ENCODE measurements around the gene ROR1. TPM values are rescaled to one million over a fixed set of nuclear protein-coding genes. Genes with fewer than 3 reads are reported as not detected.
"Not testable (repeated sequence)": the region's sequence is repeated elsewhere in the genome, so short reads cannot be mapped to it uniquely, and the experiment has no call there.

ROR1 gene
- total and polyA plus RNA-seq, 2 donors (not counting 1 experiment from before 2014, with no cell fraction given): 14.5 to 16.5 TPM

GRCh38 chr1:63824451-63824850 is 50.6 kb downstream of the ROR1 start:
- Histone ChIP-seq H3K4me2 (ENCODE audit: extremely low read depth, insufficient read depth, low read length) (no peak overlapping the region), H3K79me2 (ENCODE audit: control insufficient read depth, insufficient read depth, low read length) (no peaks in the 10 kb centered on the region)
- DNase-seq (ENCODE audit: low read depth in 2 of 2): no peak

DNA sequence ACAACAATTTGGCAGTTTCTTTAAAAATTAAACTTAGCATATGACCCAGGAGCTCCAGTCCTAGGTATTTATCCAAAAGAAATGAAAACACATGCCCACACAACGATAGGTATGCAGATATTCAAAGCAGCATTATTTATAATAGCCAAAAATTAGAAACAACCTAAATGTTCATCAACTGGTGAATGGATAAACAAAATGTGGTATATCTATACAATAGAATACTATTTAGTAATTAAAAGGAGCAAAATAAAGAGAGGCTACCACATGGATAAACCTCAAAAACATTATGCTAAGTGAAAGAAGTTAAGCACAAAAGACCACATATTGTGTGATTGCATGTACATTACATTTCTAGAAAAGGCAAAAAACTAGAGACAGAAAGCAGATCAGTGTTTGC is 51.3 kb downstream of the ROR1 start:
- TF ChIP-seq, protein P1, sequence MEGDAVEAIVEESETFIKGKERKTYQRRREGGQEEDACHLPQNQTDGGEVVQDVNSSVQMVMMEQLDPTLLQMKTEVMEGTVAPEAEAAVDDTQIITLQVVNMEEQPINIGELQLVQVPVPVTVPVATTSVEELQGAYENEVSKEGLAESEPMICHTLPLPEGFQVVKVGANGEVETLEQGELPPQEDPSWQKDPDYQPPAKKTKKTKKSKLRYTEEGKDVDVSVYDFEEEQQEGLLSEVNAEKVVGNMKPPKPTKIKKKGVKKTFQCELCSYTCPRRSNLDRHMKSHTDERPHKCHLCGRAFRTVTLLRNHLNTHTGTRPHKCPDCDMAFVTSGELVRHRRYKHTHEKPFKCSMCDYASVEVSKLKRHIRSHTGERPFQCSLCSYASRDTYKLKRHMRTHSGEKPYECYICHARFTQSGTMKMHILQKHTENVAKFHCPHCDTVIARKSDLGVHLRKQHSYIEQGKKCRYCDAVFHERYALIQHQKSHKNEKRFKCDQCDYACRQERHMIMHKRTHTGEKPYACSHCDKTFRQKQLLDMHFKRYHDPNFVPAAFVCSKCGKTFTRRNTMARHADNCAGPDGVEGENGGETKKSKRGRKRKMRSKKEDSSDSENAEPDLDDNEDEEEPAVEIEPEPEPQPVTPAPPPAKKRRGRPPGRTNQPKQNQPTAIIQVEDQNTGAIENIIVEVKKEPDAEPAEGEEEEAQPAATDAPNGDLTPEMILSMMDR (conservative IDR thresholded peaks at IDR 0.05 in 1 of 2, IDR thresholded peaks at IDR 0.05 in 1 of 2; ENCODE audit: low read depth in 1 of 2, low read length in 2 of 2): no peak
- no peak for TF ChIP-seq EZH2 (IDR thresholded peaks at IDR 0.05; ENCODE audit: low read length, missing control alignments)
- no peak overlapping the region for H3K27ac ChIP-seq (ENCODE audit: insufficient read depth, low read length)
- no peak overlapping the region for H3K4me2 ChIP-seq (ENCODE audit: extremely low read depth, insufficient read depth, low read length)
- H3K4me3 ChIP-seq (replicated peaks in 1 of 4; ENCODE audit: control extremely low read depth in 1 of 4, insufficient read depth in 1 of 4, low read depth in 3 of 4, low read length in 4 of 4): no peak overlapping the region
- peaks cover 6% of the 10 kb centered on the region for H3K4me1 ChIP-seq (ENCODE audit: control insufficient read depth, extremely low read depth, insufficient read depth, low read length)
- H3K36me3 ChIP-seq (ENCODE audit: control insufficient read depth, insufficient read depth, low read length): no peaks in the 10 kb centered on the region
- no peaks in the 10 kb centered on the region for H3K27me3 ChIP-seq (ENCODE audit: control insufficient read depth, insufficient read depth, low read length)
- no peak overlapping the region for H3K9ac ChIP-seq (ENCODE audit: insufficient read depth, low read length)
- H2AFZ ChIP-seq (ENCODE audit: low read length): no peak overlapping the region
- no peak for DNase-seq (ENCODE audit: low read depth in 2 of 2)
- no peaks in the 10 kb centered on the region for H4K20me1 ChIP-seq (ENCODE audit: control insufficient read depth, extremely low read depth, insufficient read depth, low read length)
- no peaks in the 10 kb centered on the region for H3K9me3 ChIP-seq (ENCODE audit: control insufficient read depth, insufficient read depth, low read depth, low read length)
- H3K79me2 ChIP-seq (ENCODE audit: control insufficient read depth, insufficient read depth, low read length): no peaks in the 10 kb centered on the region

More at GRCh38 chr1:63824451-63824850, 50.6 kb downstream of the ROR1 start:
- H3K27ac ChIP-seq (ENCODE audit: insufficient read depth, low read length): no peak overlapping the region
- H3K9ac ChIP-seq (ENCODE audit: insufficient read depth, low read length): no peak overlapping the region
- no peaks in the 10 kb centered on the region for H3K36me3 ChIP-seq (ENCODE audit: control insufficient read depth, insufficient read depth, low read length)
- no peak for TF ChIP-seq EZH2 (IDR thresholded peaks at IDR 0.05; ENCODE audit: low read length, missing control alignments)
- TF ChIP-seq, protein P1 (conservative IDR thresholded peaks at IDR 0.05 in 1 of 2, IDR thresholded peaks at IDR 0.05 in 1 of 2; ENCODE audit: low read depth in 1 of 2, low read length in 2 of 2): no peak
- no peaks in the 10 kb centered on the region for H4K20me1 ChIP-seq (ENCODE audit: control insufficient read depth, extremely low read depth, insufficient read depth, low read length)
- no peaks in the 10 kb centered on the region for H3K27me3 ChIP-seq (ENCODE audit: control insufficient read depth, insufficient read depth, low read length)
- H3K4me3 ChIP-seq (replicated peaks in 1 of 4; ENCODE audit: control extremely low read depth in 1 of 4, insufficient read depth in 1 of 4, low read depth in 3 of 4, low read length in 4 of 4): no peak overlapping the region
- H3K4me1 ChIP-seq (ENCODE audit: control insufficient read depth, extremely low read depth, insufficient read depth, low read length): peaks cover 6% of the 10 kb centered on the region
- H3K9me3 ChIP-seq (ENCODE audit: control insufficient read depth, insufficient read depth, low read depth, low read length): no peaks in the 10 kb centered on the region
- no peak overlapping the region for H2AFZ ChIP-seq (ENCODE audit: low read length)

DNA sequence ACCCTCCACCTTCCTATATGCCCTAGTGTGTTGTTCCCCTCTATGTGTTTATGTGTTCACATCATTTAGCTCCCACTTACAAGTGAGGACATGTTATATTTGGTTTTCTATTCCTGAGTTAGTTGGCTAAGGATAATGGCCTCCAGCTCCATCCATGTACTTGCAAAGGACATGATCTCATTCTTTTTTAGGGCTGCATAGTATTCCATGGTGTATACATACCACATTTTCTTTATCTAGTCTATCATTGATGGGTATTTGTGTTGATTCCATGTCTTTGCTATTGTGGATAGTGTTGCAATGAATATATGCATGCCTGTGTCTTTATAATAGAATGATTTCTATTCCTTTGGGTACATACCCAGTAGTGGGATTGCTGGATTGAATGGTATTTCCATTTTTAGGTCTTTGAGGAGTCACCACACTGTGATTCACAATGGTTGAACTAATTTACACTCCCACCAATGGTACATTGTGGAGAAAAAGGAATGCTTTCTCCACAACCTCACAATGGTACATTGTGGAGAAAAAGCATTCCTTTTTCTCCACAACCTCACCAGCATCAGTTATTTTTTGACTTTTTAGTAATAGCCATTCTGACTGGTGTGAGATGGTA is 52.5 kb downstream of the ROR1 start:
- not testable (repeated sequence) for H3K9ac ChIP-seq (ENCODE audit: insufficient read depth, low read length); H3K4me1 ChIP-seq (ENCODE audit: control insufficient read depth, extremely low read depth, insufficient read depth, low read length); H3K4me3 ChIP-seq (replicated peaks in 1 of 4; ENCODE audit: control extremely low read depth in 1 of 4, insufficient read depth in 1 of 4, low read depth in 3 of 4, low read length in 4 of 4); H3K79me2 ChIP-seq (ENCODE audit: control insufficient read depth, insufficient read depth, low read length); H2AFZ ChIP-seq (ENCODE audit: low read length); H3K9me3 ChIP-seq (ENCODE audit: control insufficient read depth, insufficient read depth, low read depth, low read length); H4K20me1 ChIP-seq (ENCODE audit: control insufficient read depth, extremely low read depth, insufficient read depth, low read length); H3K27me3 ChIP-seq (ENCODE audit: control insufficient read depth, insufficient read depth, low read length); H3K36me3 ChIP-seq (ENCODE audit: control insufficient read depth, insufficient read depth, low read length); H3K4me2 ChIP-seq (ENCODE audit: extremely low read depth, insufficient read depth, low read length); H3K27ac ChIP-seq (ENCODE audit: insufficient read depth, low read length)
- peak in 1 of 2 donors; percentile 98 for DNase-seq (ENCODE audit: low read depth in 2 of 2)
